Upper lobe of left lung (tissue), 6 donors: Measurements from ENCODE around the gene MYO3A. TPM values are rescaled to one million over a fixed set of nuclear protein-coding genes. Genes with fewer than 3 reads are reported as not detected.
A peak's percentile ranks its signal among the peaks of the same experiment; 100 is the strongest.

ENCODE experiments used
- ATAC-seq, 2 donors: fragments of 200-7000 bp; cut with Tn5 transposase; one replicate each; pipeline ENCODE4 v1.9.1; 2022; ENCODE audit warnings: mild to moderate bottlenecking in 2 of 2, moderate library complexity in 2 of 2; ENCODE audit not compliant: low FRiP score in 2 of 2
- DNase-seq, 2 donors: peaks; one replicate each; pipeline ENCODE4 v3.0.0-alpha.2; 2019 to 2020
- H3K27ac ChIP-seq, 4 donors: fragments of 200-600 bp; sonication (generic); one replicate each; pipeline ENCODE4 v1.5.1; 2016 to 2019
- H3K27me3 ChIP-seq, 4 donors: fragments of 200-600 bp; sonication (generic); one replicate each; pipeline ENCODE4 v1.5.1; 2017 to 2019
- H3K36me3 ChIP-seq, 4 donors: fragments of 200-600 bp; sonication (generic); one replicate each; pipeline ENCODE4 v1.5.1; 2016 to 2019
- H3K4me1 ChIP-seq, 4 donors: fragments of 200-600 bp; sonication (generic); one replicate each; pipeline ENCODE4 v1.5.1; 2018 to 2019
- H3K4me3 ChIP-seq, 4 donors: fragments of 200-600 bp; sonication (generic); one replicate each; pipeline ENCODE4 v1.5.1; 2017 to 2019; ENCODE audit warnings: mild to moderate bottlenecking in 2 of 4, moderate library complexity in 1 of 4
- H3K9me3 ChIP-seq, 4 donors: fragments of 200-600 bp; sonication (generic); one replicate each; pipeline ENCODE4 v1.5.1; 2018 to 2019
- CTCF ChIP-seq, 6 experiments: fragments of 450-650 bp in 4 of 6; fragments of 200-600 bp in 2 of 6; sonication (generic) in 2 of 6; IDR thresholded peaks; one replicate each; pipeline ENCODE4 v1.5.1; 2016 to 2019; ENCODE audit warnings: antibody characterized with exemption in 6 of 6
- EP300 ChIP-seq, 4 donors: sonication (generic); formaldehyde crosslinking; IDR thresholded peaks; one replicate each; pipeline ENCODE4 v1.5.1; 2017; ENCODE audit warnings: antibody characterized with exemption in 4 of 4, control low read depth in 2 of 4
- POLR2A ChIP-seq, 4 donors: fragments of 450-650 bp; IDR thresholded peaks; one replicate each; pipeline ENCODE4 v1.5.1; 2016 to 2017; ENCODE audit warnings: antibody characterized with exemption in 4 of 4, mild to moderate bottlenecking in 2 of 4
- POLR2AphosphoS5 ChIP-seq, 2 donors: sonication (generic); formaldehyde crosslinking; IDR thresholded peaks; one replicate each; pipeline ENCODE4 v1.5.1; 2017; ENCODE audit warnings: antibody characterized with exemption in 2 of 2
- WGBS, 2 donors: methylation state at CpG; one replicate each; pipeline ENCODE4 v1.1.5; 2017 to 2018; 5-methylcytosine and 5-hydroxymethylcytosine counted together
- total RNA-seq, 6 donors: library from RNA; depleted of rRNA in 4 of 6; stranded (reverse); fragments of >200 nt in 4 of 6; gene quantifications; one replicate each; pipeline versions ENCODE4 v1.1.0 to v1.2.1, GENCODE V29; 2016 to 2021
- donor health status: DM: no; HTN: no; CAD: no; lungs with moderate emphysema.
- donor health status: DM: no; HTN: yes; CAD: no; lungs with severe emphysema.

Gene MYO3A
- total RNA-seq, 6 donors from 2014 or later: 0.15 to 0.49 (median 0.47) TPM; not detected in 3

GRCh38 chr10:25972631-25973030 lies 38.6 kb downstream of the MYO3A start:
- Histone ChIP-seq H3K4me3 (no peak overlapping the region), H3K4me1 (no peaks in the 10 kb centered on the region), H3K9me3 (no peaks in the 10 kb centered on the region), H3K27me3 (no peaks in the 10 kb centered on the region), H3K27ac (no peak overlapping the region), H3K36me3 (no peaks in the 10 kb centered on the region)
- ATAC-seq: no peak
- no peak for DNase-seq
- TF ChIP-seq EP300 (IDR thresholded peaks at IDR 0.05): no peak
- TF ChIP-seq POLR2AphosphoS5 (IDR thresholded peaks at IDR 0.05): no peak
- no peak for TF ChIP-seq POLR2A (IDR thresholded peaks at IDR 0.05)
- no peak for TF ChIP-seq CTCF (IDR thresholded peaks at IDR 0.05)

- H3K9me3 ChIP-seq: no peaks in the 10 kb centered on the region
- no peaks in the 10 kb centered on the region for H3K27me3 ChIP-seq
- H3K4me3 ChIP-seq: no peak overlapping the region
- no peak overlapping the region for H3K27ac ChIP-seq
- no peaks in the 10 kb centered on the region for H3K4me1 ChIP-seq
- DNase-seq: no peak
- WGBS, 2 donors: 76 to 83% methylated on average over 3 of the region's 3 CpGs
- H3K36me3 ChIP-seq: no peaks in the 10 kb centered on the region
- peak in 1 of 2 donors; percentile 19 for ATAC-seq
- no peak for TF ChIP-seq POLR2A (IDR thresholded peaks at IDR 0.05)
- no peak for TF ChIP-seq CTCF (IDR thresholded peaks at IDR 0.05)
- no peak for TF ChIP-seq POLR2AphosphoS5 (IDR thresholded peaks at IDR 0.05)
- TF ChIP-seq EP300 (IDR thresholded peaks at IDR 0.05): no peak
Observed at GRCh38 chr10:25974897-25975459, 40.9 kb downstream of the MYO3A start.

GRCh38 chr10:25978771-25979170 lies 44.7 kb downstream of the MYO3A start:
- no peaks in the 10 kb centered on the region for H3K27me3 ChIP-seq
- no peaks in the 10 kb centered on the region for H3K36me3 ChIP-seq
- DNase-seq: no peak
- WGBS, 2 donors: 78% methylated on average over 1 of the region's 1 CpG
- H3K9me3 ChIP-seq: no peaks in the 10 kb centered on the region
- no peak for ATAC-seq
- no peak for TF ChIP-seq POLR2AphosphoS5 (IDR thresholded peaks at IDR 0.05)
- H3K27ac ChIP-seq: no peak overlapping the region
- no peaks in the 10 kb centered on the region for H3K4me1 ChIP-seq
- H3K4me3 ChIP-seq: no peak overlapping the region

GRCh38 chr10:25982107-25982506 lies 48.1 kb downstream of the MYO3A start:
- Histone ChIP-seq H3K4me3 (no peak overlapping the region), H3K4me1 (no peaks in the 10 kb centered on the region), H3K27ac (no peak overlapping the region), H3K9me3 (no peaks in the 10 kb centered on the region), H3K36me3 (no peaks in the 10 kb centered on the region), H3K27me3 (no peaks in the 10 kb centered on the region)
- TF ChIP-seq POLR2AphosphoS5 (IDR thresholded peaks at IDR 0.05) (no peak), POLR2A (IDR thresholded peaks at IDR 0.05) (no peak), EP300 (IDR thresholded peaks at IDR 0.05) (no peak), CTCF (IDR thresholded peaks at IDR 0.05) (no peak)
- ATAC-seq (no peak), DNase-seq (no peak)
- 80% methylated on average over 1 to 3 of the region's 3 CpGs for WGBS, 2 donors

- Histone ChIP-seq H3K4me1 (no peaks in the 10 kb centered on the region), H3K27ac (no peak overlapping the region), H3K4me3 (no peak overlapping the region), H3K27me3 (no peaks in the 10 kb centered on the region), H3K9me3 (no peaks in the 10 kb centered on the region), H3K36me3 (no peaks in the 10 kb centered on the region)
- WGBS, 2 donors: 71 to 79% methylated on average over 2 of the region's 2 CpGs
- TF ChIP-seq POLR2AphosphoS5 (IDR thresholded peaks at IDR 0.05) (no peak), POLR2A (IDR thresholded peaks at IDR 0.05) (no peak), EP300 (IDR thresholded peaks at IDR 0.05) (no peak), CTCF (IDR thresholded peaks at IDR 0.05) (no peak)
- no peak for ATAC-seq
- no peak for DNase-seq
Observed at GRCh38 chr10:25988583-25988982, 54.6 kb downstream of the MYO3A start.
